ENCODE measurements around the gene FAM20A.
A peak's percentile ranks its signal among the peaks of the same experiment; 100 is the strongest.
"Not testable (repeated sequence)": the region's sequence is repeated elsewhere in the genome, so short reads cannot be mapped to it uniquely, and the experiment has no call there.

FAM20A gene

DNA sequence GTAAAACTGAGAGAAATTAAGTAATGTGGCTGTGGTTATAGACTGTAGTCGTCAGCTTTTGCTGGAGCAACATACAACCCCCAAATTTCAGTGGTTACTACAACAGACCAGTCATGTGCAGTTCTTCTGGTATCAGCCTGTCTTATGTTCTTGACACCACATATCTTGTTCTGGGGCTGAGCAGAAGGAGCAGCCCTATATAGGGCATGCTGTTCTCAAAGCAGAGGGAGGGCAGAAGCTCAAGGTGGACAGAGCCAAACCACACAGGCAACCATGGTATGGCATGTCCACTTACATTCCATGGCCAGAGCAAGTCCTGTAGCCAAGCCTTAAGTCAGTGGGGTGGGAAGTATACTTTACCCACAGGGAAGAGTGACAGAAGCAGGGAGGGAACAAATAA, 81.3 kb downstream of the FAM20A start:
- no peak for DNase-seq (ENCODE audit: low read depth in 2 of 2)

DNA sequence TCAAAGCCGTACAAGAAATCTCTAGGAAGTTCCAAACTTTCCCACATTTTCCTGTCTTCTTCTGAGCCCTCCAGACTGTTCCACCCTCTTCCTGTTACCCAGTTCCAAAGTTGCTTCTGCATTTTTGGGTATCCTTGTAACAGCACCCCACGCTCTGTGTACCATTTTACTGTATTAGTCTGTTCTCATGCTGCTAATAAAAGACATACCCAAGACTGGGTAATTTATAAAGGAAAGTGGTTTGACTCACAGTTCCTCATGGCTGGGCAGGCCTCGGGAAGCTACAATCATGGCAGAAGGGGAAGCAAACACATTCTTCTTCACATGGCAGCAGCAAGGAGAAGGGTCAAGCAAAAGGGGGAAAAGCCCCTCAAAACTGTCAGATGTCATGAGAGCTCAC, 82.1 kb downstream of the FAM20A start:
- not testable (repeated sequence) for DNase-seq (ENCODE audit: low read depth in 2 of 2)

DNA sequence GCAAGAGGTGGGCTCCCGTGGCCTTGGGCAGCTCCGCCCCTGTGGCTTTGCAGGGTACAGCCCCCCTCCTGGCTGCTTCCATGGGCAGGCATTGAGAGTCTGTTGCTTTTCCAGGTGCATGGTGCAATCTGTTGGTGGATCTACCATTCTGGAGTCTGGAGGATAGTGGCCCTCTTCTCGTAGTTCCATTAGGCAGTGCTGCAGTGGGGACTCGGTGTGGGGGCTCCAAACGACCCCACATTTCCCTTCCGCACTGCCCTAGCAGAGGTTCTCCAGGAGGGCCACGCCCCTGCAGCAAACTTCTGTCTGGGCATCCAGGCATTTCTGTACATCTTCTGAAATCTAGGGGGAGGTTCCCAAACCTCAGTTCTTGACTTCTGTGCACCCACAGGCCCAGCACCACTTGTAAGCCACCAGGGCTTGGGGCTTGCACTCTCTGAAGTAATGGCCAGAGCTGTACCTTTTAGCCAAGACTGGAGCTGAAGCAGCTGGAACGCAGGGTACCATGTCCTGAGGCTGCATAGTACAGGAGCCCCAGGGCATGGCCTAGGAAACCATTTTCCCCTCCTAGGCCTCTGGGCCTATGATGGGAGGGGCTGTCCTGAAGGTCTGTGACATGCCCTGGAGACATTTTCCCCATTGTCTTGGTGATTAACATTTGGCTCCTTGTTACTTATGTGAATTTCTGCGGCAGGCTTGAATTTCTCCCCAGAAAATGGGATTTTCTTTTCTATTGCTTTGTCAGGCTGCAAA, 82.9 kb downstream of the FAM20A start:
- no peak for DNase-seq (ENCODE audit: low read depth in 2 of 2)

DNA sequence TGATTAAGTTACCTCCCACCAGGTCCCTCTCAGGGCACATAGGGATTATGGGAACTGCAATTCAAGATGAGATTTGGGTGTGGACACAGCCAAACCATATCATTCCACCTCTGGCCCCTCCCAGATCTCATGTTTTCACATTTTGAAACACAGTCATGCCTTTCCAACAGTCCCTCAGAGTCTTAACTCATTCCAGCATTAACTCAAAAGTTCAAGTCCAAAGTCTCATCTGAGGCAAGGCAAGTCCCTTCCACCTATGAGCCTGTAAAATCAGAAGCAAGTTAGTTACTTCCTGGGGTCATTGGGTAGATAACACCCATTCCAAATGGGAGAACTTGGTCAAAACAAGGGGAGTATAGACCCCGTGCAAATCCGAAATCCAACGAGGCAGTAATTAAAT, 83.6 kb downstream of the FAM20A start:
- not testable (repeated sequence) for DNase-seq (ENCODE audit: low read depth in 2 of 2)

DNA sequence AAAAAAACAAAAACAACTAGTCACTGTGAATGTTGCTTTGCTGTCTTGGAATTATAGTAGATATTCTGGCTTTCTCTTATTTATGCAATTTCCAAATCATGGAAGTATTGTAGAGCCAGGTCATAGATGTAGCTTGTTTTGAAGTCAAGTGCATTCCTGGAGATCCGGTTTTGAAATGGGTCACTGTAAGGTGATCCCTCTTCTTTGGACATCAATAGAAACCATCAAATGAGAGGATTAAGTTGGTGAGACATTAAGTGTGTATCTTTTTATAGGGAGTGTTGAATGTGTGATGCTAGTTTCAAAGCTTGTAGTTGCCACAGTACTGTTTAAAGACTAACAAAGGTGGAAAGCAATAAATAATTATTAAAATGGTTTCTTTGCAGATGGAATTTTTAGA, 84.4 kb downstream of the FAM20A start:
- DNase-seq (ENCODE audit: low read depth in 2 of 2): no peak

DNA sequence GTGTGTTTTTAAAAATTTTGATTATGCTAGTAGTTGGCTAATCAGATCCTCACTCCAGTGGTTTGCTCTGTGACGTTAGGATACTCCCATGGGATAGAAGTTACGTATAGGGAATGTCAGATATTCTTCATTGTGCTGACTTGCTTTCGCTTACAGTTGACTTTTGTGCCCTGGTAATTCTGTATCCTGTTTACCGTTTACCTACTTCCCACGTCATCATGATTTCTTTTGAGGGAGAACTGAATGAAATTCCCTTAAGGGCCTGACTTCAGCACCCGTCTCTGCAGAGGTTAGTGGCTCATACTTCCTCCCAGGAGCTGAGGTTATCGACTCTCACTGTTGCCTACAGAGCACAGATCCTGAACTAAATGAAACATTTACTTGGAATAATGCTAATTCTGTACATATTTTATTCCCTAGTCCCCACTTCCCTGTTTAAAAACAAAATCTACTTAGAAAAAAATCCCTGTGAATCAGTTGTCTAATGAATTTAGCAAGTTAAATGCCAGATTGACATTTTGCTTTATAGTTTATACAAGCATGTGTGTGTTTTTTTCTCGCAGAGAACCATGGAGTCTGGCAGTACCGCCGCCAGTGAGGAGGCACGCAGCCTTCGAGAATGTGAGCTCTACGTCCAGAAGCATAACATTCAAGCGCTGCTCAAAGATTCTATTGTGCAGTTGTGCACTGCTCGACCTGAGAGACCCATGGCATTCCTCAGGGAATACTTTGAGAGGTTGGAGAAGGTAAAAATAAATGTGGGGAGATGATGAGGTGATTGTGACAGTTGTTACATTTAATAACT, 86.1 kb downstream of the FAM20A start:
- peak in 1 of 2 experiments; percentile 29 for DNase-seq (ENCODE audit: low read depth in 2 of 2)

DNA sequence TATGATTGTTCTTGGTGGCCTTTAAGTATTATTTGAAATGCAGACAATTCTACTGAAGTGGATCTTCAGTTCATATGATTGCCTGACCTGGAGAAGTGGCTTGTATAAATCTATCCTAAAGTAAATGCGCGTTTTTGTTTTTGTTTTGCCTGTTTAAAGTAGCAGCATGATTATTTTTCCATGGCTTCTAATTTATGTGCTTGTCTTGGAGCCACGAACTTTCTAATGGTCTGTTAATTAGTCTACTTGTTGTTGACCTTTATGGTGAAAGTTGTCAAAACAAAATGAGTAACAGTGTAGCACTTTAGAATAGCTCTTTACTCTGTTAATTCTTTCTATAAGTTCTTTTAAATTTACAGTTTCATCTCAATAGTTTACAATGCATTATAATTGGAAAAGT, 87.2 kb downstream of the FAM20A start:
- DNase-seq (ENCODE audit: low read depth in 2 of 2): no peak

DNA sequence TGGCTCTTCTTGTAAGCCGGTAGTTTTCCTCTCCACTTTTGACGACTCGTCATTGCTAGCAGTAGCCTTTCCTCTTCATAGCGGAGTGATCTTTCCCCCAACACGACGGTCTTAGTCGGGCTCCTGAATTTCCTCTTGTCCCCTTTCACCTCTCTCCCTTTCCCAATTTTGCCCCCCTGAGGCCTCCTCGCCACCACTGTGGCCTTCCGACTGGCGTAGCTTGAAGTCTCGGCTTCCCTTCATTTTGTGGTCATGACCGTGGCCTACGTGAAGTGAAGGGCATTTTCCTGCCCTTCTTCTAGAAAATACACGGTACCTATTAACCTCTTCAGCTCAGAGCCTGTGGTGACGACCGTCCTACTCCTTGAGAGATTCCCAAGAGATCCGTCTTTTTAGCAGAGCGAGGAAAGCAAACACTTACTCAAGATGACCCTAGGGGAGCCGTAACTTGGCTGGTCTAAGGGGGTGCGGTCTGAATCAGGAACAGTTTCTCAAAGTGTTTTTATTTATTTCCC, 88.2 kb downstream of the FAM20A start:
- DNase-seq (ENCODE audit: low read depth in 2 of 2): no peak

DNA sequence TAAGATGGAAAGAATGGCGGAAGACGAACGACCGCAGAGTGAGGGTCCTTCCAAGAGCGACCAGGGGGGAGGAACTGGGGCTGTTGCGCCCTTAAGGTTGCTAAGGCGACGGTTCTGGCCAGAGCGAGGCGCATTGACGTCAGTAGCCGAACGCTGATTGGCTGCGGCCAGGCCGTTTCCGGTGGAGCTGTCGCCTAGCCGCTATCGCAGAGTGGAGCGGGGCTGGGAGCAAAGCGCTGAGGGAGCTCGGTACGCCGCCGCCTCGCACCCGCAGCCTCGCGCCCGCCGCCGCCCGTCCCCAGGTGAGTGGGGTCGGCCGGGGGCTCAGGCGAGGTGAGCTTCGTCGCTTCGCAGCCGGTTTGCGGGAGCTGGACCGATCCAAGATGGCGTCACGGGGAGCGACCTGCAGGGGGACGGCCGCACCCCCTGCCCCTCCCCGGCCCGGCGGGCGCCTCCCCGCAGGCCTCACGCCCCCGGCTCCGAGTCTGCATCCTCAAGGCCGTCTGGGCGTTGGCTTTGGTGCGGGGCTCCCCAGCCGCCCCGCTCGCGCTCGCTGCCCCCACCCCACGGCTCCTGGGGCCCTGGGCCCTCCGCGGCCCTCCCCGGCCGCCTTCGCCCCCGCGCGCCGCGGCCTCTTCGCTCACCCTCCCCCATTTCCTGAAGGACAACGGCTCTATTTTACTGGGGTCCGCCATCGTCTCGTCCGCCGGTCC, 88.8 kb downstream of the FAM20A start, which contains the start of gene PRKAR1A:
Gene PRKAR1A (plus strand): TSS at position 184 of the 713 bp plus-strand sequence. CDS start 2,970 bp downstream, outside the sequence.
- DNase-seq (ENCODE audit: low read depth in 2 of 2): peak; percentile 75 to 79

DNA sequence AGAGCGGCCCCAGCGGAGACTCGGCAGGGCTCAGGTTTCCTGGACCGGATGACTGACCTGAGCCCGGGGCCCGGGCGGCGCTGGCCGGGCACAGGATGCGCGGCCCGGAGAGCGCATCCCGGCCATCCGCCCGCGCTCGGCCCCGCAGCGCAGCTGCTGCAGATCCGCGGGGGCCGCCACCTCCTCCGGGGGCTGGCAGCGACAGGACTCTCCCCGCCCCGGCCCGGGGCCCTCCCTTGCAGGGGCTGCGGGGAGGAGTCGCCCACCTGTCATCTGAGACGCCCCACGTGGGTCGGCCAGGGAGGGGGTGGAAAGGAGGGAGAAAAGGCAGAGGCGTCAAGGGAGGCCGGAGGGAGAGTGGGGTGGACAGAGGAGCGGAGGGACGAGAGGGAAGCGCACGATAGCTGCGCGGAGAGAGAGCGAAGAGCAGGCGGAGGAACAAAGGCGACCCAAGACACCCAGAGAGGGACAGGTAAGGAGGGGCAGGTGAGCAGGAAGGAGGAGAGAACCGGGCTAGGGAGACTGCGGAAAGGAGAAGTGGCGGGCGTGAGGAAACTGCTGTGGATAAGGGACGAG, 89.4 kb downstream of the FAM20A start:
- peak in 1 of 2 experiments; percentile 31 for DNase-seq (ENCODE audit: low read depth in 2 of 2)

DNA sequence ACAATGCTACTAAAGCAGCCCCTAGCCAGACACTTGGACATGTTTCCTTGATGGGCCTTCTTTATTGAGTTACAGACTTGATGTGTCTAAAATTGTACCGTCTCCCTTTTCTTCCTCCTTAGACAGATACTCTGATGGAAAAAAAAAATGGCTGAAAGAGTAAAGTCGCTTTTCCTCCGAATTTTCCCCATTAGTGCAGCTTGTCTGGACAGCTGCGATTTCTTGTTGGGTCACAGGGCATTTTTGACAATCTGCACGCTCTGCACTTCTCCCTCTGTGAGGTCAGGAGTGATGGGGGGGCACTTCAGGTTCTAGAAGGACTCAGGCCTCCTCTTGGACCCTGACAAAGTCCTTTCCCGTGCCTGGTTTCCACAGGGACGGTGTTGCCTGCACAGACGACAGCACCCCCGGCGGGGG, 89.9 kb downstream of the FAM20A start:
- no peak for DNase-seq (ENCODE audit: low read depth in 2 of 2)

DNA sequence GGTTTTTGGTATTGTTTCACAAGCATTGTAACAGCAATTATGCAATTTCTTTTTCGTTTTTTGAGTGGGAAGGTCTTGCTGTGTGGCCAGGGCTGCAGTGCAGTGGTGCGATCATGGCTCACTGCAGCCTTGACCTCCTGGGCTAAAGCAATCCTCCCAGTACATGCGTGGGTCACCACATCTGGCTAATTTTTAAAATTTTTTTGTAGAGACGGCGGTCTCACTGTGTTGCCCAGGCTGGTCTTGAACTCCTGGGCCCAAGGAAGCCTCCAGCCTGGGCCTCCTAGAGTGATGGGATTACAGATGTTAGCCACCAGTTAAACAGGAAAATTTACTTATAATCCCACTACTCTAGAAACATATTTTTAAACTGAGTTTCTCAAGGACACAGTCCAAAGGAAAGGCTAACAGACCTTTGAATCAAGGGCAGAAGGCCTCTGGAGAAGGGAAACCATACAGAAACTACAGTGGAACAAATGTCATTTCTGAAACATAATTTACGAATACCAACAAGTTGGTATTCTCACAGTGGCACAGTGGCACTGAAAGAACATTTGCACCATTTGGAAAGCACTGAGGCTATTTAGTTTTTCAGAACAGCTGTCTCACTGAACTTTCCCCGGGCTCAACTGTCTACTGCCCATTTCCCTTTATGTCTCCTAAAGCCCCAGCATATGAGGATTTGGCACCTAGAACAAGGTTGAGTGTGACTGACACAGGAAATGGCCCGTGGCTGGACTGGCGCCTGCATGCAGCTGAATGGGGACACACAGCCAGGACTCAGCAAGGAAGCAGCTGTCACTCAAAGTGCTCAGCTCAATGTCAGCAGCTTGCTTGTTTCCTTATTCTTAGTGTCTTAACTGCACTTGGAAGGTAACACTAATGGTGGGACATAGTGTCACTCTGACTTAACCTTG, 91.8 kb downstream of the FAM20A start:
- DNase-seq (ENCODE audit: low read depth in 2 of 2): no peak

DNA sequence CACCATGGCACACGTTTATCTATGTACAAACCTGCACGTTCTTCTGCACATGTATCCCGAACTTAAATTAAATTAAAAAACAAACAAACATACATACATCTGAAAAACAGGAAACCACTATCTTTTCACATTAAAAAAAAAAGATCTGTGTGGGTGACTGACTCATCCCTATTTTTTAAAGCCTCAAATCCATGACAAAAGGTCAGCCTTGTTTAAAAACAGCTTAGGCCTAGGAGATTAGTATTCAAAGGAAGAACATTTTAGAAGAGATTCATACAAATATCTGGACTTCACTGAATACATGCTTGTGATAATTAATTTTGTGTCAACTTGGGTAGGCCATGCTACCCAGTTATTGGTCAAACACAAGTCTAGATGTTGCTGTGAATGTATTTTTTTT, 93.6 kb downstream of the FAM20A start:
- DNase-seq (ENCODE audit: low read depth in 2 of 2): no peak

DNA sequence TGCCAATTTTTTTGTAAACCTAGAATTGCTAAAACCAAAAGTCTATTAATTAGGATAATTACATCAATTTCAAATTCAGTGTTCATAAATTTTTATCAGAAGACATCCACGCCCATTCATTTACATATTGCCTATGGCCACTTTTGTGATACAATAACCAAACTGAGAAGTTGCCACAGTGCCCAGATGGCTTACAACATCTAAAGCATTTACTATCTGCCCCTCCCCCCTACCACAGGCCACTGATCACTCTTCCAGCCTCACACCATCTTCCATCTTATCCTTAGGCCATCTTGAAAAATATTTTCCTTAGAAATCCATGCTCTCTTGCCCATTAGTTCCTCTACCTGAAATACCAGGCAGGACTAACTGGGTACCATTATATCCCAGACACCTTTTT, 95.2 kb downstream of the FAM20A start:
- DNase-seq (ENCODE audit: low read depth in 2 of 2): no peak

DNA sequence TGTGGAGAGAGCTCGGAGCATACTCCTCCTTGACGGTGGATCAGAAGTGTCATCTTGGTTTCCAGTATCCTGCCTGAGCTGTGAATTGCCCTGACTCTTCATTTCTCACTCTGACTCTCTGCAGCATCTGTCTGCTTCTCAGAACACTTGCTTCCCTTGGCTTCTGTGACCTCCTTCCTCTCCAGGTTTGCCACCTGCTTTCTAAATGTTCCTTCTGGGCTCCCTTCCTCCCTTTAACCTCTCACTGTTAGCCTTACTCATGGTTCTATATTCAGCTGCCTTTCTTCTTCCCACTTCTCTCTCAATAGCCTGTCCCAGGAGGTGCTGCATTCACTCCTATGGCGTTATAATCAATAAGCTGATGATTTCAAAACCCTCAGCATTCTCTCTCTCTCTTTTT, 100.1 kb downstream of the FAM20A start:
- DNase-seq (ENCODE audit: low read depth in 2 of 2): no peak

DNA sequence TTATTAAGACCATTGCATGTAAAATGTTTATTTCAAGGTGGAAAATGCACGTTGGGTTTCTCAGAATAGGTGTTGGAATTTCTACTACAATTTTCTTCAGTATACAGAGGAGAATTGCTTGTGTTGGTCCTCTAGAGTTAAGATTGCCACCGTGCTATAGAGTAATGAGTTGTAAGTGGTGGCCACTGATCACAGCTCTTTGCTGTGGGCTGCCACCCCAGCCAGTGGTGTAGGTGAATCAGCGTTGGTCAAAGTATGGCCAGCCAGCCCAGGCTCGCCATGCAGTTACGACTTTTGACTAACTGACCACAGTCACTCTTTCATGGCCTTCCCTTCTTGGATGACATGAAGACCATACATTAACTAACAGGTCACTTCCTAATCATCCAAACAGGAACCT, 101.6 kb downstream of the FAM20A start:
- no peak for DNase-seq (ENCODE audit: low read depth in 2 of 2)

DNA sequence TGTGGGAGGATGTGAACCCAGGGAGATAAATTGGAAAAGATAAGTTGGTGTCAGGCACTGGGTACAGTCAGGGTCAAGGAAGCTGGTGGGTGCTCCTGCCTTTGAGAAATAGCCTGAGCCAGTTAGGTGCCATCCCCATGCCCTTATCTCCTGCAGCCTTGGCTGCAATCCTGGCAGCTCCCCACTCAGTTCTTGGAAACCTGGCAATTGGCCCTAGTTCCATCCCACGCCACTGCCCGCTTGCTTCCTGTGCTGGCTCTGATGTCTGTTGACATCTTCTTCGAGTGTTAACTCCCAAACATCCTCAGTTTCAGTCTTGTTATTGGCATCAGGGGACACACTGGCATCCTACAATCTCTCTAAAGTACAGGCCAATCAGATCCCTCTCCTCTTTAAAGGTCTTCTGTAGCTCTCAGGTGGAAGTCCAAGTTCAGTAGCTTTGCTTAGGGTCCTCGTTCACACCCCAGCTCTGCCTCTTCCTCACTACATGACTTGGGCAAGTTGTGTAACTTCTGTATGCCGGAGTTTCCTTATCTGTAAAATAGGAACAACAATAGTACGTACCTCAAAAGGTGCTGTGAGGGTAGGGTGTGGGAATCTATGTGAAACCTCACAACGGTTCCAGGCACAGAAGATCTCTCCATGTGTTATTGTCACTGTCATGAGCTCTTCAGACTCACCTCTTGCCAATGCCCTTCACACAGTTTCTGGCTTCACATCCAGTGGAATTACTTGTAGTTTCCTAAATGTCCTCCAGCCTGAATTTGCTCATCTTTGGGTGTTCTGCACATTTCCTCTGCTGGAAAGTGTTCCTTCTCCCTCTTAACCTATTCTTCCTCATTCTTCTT, 102.5 kb downstream of the FAM20A start:
- no peak for DNase-seq (ENCODE audit: low read depth in 2 of 2)

DNA sequence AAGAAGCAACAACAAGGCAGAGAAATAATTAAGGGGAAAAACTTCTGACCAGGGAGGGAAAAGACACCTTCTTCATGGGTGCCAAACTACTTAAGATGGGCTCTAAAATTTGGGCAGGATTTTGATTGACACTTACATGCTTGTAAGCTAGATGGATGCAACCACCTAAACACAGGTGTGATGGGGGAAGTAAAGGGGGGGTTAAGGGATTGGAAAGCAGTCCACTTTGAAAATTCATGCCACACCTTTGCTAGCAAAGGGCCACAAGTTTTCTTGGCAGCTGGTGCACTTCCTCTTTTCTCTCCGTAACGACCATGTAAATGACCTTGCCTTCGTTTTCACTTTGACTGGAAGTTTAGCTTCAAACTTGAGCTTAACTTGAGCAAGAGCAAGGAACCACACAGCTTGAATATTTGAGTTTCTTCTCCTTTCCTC, 103.3 kb downstream of the FAM20A start:
- no peak for DNase-seq (ENCODE audit: low read depth in 2 of 2)

DNA sequence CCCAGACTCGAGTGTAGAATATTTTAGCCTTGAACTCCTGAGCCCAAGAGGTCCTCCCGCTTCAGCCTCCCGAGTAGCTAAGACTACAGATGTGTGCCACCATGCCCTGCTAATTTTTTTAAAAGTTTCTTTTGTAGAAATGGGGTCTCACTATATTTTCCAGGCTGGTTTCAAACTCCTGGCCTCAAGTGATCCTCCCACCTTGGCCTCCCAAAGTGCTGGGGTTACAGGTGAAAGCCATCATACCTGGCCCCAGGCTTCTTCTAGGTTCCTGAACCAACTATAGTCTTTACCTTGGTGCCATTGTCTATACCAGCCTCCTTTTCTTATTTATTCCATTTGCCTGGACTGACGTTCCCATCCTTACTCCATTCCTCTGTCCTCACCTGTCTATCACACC, 106.1 kb downstream of the FAM20A start:
- DNase-seq (ENCODE audit: low read depth in 2 of 2): no peak

Data from fibroblast of skin of left biceps (primary cell).